NCI-H146 treated with DMSO at 0.1 percent for 48 hours (cell line): ENCODE measurements around the gene ZNF212.

ENCODE experiments used
- DNase-seq: peaks from one replicate; lab custom pipeline; 2025; ENCODE audit not compliant: unreplicated experiment; lab: John Stamatoyannopoulos, UW

ZNF212 gene

DNA sequence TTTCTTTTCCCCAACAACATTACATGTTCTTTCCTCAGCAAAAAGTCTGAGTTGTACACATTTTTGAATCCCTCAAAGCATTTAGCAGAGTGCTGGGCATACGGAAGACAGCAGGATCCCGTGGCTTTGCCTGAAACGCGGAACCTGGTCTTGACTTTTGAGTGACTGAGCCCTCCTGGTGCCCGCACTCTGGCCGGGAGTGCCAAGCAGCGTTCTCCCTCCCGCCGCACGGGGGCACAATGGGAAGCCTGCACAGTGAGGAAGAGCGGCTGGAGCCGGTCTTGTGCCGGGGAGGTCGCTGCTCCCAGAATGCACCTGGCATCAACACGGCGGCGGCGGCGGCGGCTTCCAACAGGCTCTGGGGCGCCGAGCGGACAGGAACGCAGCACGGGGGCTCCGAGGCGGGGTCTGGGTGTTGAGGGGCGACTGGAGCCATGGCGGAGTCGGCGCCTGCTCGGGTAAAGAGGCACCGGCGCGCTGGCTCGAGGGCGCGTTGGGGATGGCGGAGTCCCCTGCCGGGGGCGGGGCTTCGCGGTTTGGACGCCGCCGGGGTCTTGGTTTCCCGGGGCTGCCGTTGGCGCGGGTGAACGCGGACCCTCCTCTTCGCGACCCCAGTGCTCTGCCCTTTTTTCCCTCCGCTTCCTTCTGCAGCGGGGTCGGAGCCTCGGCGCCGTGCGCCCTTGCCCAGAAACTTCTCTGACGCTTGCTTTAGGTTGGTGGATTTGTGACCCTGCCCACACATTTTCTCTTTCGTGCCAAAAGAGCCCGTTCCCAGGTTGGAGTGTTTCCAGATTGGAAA lies at the start of gene ZNF212:
Gene ZNF212, plus strand, starts transcription at position 307 of the 799 bp plus-strand sequence. Its CDS starts 128 bp downstream, at position 435.
- peak; percentile 61 for DNase-seq

GRCh38 chr7:149191851-149192250 lies 47.6 kb upstream of the ZNF212 start:
- DNase-seq = no peak

DNA sequence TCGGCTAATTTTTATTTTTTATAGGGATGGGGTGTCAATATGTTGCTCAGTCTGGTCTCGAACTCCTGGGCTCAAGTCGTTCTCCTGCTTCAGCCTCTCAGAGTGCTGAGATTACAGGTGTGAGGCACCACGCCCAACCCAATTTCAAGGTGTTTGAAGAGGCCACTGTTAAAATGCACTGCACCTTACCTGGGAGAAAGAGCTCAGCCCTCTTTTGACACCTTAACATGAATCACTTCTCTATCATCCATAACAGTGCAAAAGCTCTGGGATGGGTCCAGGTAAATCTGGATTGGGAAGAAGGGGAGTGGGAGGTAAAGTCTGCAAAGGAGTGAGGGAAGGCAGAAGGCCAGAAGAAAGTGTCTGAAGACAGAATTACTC lies 44.7 kb upstream of the ZNF212 start:
- DNase-seq = no peak

DNA sequence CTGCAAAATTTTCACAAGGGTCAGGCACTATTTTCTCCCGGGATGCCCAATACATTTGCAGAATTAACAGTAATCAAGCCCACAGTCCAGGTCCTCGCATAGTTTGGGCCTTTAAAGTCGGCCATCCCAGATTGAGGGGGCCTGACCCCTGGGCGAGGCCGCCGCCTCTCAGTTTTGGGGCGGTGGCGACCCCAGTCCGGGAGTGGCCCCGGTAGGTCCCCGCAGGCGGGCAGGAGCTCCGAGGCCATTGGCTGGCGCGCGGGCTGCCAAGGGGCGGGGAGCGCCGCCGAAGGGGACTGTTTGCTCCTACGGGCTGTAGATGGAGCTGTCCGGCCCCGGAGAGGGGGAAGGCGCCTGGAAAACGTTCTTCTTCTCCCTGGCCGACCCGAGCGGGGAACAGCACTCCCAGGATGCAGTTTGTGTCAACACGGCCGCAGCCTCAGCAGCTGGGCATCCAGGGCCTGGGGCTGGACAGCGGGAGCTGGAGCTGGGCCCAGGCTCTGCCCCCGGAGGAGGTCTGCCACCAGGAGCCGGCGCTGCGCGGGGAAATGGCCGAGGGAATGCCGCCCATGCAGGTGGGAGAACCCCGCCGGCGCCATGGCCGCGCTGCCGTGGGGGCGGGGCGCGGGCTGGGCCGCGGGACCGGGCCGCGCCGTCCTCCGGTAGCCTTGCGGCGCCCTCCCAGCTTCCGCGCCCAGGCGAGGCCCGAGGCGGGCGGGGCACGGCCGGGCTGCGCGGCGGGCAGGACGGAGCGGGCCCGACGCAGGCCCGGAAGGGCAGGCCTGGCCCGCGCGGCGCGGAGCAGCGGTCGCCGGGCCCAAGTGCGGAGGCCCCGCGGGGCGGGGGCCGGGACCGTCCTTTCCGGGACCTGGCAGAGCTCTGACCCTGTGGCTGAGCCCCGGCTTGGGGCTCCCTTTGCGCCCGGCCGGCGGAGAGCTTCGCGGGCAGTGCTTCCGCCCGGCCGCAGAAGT lies 44.0 kb upstream of the ZNF212 start, which contains the start of gene ZNF282:
Gene ZNF282, plus strand, starts transcription at position 367 of the 971 bp plus-strand sequence. Its CDS starts 44 bp downstream, at position 411.
- DNase-seq = peak; percentile 81

DNA sequence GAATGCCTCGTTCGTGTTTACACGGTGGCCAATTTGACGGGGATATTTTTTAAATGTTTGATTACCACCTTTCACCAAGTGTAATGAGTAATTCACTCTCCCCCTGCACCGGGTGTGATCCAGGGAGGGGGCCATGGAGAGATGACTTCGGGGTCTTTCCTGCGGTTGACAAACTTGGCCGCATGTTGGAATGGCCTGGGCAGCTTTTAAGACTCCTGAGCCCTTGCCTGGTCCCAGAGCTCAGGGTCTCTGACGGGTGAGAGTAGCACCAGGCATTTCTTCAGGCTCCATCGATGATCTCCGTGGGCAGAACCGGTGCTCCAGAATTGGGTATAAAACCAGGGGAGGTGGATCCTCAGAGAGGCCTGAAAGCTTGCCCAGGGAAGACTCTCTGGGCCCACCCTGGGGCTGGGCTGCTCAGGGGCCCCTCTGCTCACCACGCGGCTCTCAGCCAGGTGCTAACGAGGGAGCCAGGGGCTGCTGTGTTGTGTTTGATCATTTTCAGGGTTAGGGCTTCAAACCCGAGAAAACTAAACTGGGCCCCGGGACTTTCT lies 43.2 kb upstream of the ZNF212 start:
- DNase-seq = no peak

DNA sequence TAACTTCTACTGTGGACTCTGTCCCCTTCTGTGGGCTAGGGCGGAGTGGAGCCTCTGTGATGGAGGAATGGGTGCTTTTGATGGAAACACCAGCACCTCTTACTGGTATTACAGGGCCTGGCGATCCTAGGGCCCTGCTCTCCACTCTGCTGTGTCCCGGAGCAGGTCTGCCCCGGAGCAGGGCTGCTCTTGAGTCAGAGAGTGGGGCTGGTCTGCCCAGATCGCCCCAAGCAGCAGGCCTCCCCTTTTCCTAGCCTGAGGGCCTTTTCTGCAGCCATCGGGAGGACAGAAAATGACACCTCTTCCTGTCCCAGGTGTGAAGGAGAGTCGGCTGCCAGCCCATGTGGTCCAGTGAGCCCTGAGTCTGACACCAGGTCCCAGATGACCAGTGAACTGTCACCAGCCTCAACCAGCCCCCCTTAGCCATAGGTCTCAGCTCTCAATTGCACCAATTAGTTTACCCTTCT lies 42.7 kb upstream of the ZNF212 start:
- no peak for DNase-seq

- DNase-seq = no peak
Measured at GRCh38 chr7:149197675-149198074, 41.8 kb upstream of the ZNF212 start.

- DNase-seq = no peak
Measured at GRCh38 chr7:149198161-149198816, 41.2 kb upstream of the ZNF212 start.

- no peak for DNase-seq
Measured at GRCh38 chr7:149199234-149199995, 40.0 kb upstream of the ZNF212 start.

- DNase-seq = no peak
Measured at GRCh38 chr7:149202831-149203231, 36.6 kb upstream of the ZNF212 start.

- no peak for DNase-seq
Measured at GRCh38 chr7:149205690-149206381, 33.6 kb upstream of the ZNF212 start.

- DNase-seq = no peak
Measured at GRCh38 chr7:149207324-149208035, 32.0 kb upstream of the ZNF212 start.

DNA sequence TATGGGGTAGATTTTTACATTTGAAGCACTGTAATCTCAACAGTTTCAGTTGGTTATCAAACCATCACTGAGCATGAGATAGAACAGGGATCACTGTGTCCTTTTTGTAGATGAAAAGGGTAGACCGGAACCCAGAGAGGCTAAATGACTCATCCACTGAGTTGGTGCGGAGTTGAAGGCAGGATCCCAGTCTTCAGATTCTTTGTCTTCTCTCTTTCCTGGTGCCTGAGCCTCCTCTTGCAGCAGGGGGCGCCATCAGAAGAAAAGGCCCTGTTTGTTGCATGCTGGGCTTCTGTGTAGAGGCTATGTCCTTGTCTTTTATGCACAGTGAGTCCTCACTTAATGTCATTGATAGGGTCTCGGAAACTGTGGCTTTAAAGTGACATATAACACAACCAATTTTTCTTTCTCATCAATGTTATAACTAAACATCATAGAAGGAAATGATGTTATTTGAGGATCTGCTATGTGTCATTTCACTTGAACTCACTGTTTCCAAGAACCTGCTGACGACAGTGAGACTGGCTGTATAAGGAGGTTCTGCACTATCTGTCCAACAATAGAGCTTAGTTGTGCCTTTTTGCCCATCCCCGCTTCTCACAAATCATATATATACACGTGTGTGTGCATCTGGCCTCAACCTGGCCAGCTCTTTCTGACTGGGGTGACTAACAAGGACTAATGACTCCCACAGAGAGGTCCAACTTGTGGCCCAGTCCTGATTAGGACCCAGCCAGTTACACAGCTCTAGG lies 29.8 kb upstream of the ZNF212 start:
- no peak for DNase-seq

DNA sequence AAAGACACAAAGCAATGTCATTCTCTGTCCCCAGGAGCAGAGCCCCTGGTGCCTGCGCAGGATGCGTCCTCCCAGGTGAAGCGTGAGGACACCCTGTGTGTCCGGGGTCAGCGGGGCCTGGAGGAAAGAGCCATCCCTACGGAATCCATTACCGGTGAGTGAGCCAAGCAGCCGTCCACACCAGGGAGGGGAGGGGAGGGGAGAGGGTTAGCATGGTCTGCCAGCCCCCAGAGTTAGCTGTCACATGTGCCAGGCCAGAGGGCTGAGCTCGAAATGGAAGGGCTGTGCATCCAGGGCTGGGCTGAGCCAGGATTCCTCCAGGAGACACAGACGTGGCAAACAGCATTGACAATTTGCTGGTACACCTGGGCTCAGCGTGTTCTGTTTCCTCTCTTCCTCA lies 28.9 kb upstream of the ZNF212 start:
- no peak for DNase-seq

DNA sequence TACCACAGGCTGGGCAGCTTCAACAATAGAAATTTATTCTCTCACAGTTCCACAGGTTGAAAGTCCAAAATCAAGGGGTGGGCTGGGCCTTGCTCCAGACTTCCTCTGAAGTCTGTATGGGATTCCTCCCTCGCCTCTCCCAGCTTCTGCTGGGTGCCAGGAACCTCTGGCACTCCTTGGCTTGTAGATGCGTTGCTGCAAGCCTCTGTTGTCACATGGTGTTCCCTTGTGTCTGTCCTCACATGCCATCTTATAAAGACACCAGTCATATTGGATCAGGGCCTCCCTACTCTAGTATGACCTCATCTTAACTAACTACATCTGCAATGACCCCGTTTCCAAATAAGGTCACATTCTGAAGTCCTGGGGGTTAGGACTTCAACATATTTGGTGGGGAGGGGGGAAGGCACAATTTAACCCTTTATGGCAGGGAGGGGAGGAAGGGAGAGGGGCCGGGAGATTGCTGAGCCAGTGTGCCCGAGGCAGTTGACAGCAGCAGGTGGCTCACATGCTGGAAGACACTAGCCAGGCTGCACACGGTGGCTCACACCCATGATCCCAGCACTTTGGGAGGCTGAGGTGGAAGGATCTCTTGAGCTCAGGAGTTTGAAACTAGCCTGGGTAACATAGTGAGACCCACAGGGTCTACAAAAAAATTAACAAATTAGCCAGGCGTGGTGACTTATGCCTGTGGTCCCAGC lies 25.3 kb upstream of the ZNF212 start:
- no peak for DNase-seq

DNA sequence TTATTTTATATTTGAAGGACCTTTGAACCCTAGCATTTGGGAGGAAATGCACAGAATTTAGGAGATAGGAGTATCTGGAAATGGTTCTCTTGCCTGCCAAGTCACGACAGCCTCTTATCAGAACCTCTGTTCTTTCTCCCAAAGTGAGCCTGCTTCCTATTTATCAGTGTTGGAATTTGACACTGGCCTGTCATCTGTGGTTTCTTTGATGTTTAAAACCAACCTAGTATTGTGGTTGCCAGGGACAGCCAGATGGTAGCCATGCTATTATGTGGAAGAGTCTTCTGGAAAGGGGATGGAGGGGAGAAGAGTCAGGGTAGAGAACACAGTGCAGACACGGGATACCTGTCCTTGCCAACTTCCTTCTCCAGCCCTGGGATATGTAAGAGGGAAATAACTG lies 23.0 kb upstream of the ZNF212 start:
- no peak for DNase-seq

DNA sequence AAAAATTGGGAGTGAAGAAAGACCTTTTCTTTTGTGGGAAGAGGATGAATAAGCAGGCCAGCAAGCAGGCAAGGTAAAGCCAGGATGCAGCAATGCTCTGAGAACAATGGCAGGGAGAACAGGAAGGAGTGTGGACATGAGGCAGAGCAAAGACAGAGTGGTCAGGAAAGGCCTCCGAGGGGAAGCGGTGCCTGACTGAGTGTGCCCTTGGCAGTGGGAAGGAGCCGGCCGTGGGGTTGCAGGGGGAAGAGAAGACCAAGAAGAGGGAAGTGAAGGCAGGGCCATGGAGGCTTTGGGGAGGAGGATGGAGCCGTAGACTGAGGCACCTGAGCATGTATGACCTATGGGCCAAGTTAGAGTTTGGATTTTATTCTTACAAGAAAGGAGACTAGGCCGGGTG lies 21.9 kb upstream of the ZNF212 start:
- DNase-seq = no peak
